Inflammatory macrophage treated with lipopolysaccharide for 1 hour (primary cell): ENCODE measurements around the gene UBXN1.

Experiments used
- DNase-seq, 2 donors: peaks; one replicate each; pipeline ENCODE4 v3.0.0-alpha.2; 2020 to 2022

The UBXN1 gene

GRCh38 chr11:62632492-62632891, 46.4 kb downstream of the UBXN1 start:
- DNase-seq, result no peak

DNA sequence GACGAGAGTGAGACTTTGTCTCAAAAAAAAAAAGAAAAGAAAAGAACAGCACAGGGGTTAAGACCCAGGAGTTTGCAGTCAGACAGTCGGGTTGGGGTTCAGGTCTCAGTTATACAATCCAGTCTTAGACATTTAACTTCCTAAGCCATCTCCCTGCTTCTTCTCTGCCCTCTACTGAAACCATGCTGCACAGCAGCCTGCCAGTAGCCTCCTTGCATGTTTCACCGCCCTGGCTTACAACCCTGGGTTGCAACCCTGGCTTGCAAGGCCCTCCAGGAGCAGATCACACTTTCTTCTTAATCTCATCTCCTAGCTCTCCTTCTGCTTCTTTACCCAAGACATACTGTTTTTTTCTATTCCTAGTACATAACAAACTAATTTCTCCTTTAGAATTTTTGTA, 51.2 kb downstream of the UBXN1 start:
- peak in 1 of 2 donors; percentile 14 for DNase-seq
